ENCODE data around the gene PSD.

Gene PSD

GRCh38 chr10:102405108-102405571 is 13.4 kb downstream of the PSD start:
- H3K27ac ChIP-seq (ENCODE audit: poor library complexity, severe bottlenecking): no peak overlapping the region
- TF ChIP-seq CTCF (IDR thresholded peaks at IDR 0.05; ENCODE audit: poor library complexity, severe bottlenecking): no peak
- H3K9me3 ChIP-seq (ENCODE audit: severe bottlenecking): no peaks in the 10 kb centered on the region
- DNase-seq (ENCODE audit: low spot score) (no peak), ATAC-seq (ENCODE audit: low read depth) (no peak)
- peaks cover 20% of the 10 kb centered on the region for H3K27me3 ChIP-seq (ENCODE audit: insufficient read depth, poor library complexity, severe bottlenecking)
- H3K36me3 ChIP-seq (ENCODE audit: low read depth): peaks cover 9% of the 10 kb centered on the region; the same call in 1 of the 2 replicates
- H3K4me1 ChIP-seq (ENCODE audit: insufficient read depth, poor library complexity, severe bottlenecking): peaks cover 12% of the 10 kb centered on the region
- H3K4me3 ChIP-seq (ENCODE audit: severe bottlenecking): no peak overlapping the region

GRCh38 chr10:102404361-102405107 is 14.1 kb downstream of the PSD start:
- no peak for TF ChIP-seq CTCF (IDR thresholded peaks at IDR 0.05; ENCODE audit: poor library complexity, severe bottlenecking)
- Histone ChIP-seq H3K4me1 (ENCODE audit: insufficient read depth, poor library complexity, severe bottlenecking) (peaks cover 12% of the 10 kb centered on the region), H3K4me3 (ENCODE audit: severe bottlenecking) (no peak overlapping the region), H3K27me3 (ENCODE audit: insufficient read depth, poor library complexity, severe bottlenecking) (peaks cover 14% of the 10 kb centered on the region), H3K9me3 (ENCODE audit: severe bottlenecking) (no peaks in the 10 kb centered on the region), H3K36me3 (ENCODE audit: low read depth) (peaks cover 14% of the 10 kb centered on the region; the same call in 1 of the 2 replicates), H3K27ac (ENCODE audit: poor library complexity, severe bottlenecking) (no peak overlapping the region)
- ATAC-seq (ENCODE audit: low read depth): no peak
- no peak for DNase-seq (ENCODE audit: low spot score)

- no peak for TF ChIP-seq CTCF (IDR thresholded peaks at IDR 0.05; ENCODE audit: poor library complexity, severe bottlenecking)
- Histone ChIP-seq H3K9me3 (ENCODE audit: severe bottlenecking) (no peaks in the 10 kb centered on the region), H3K27ac (ENCODE audit: poor library complexity, severe bottlenecking) (no peak overlapping the region), H3K27me3 (ENCODE audit: insufficient read depth, poor library complexity, severe bottlenecking) (peaks cover 3% of the 10 kb centered on the region), H3K36me3 (ENCODE audit: low read depth) (peaks cover 15% of the 10 kb centered on the region), H3K4me1 (ENCODE audit: insufficient read depth, poor library complexity, severe bottlenecking) (peaks cover 12% of the 10 kb centered on the region), H3K4me3 (ENCODE audit: severe bottlenecking) (no peak overlapping the region)
- DNase-seq (ENCODE audit: low spot score): no peak
- ATAC-seq (ENCODE audit: low read depth): no peak
These were observed 15.5 kb downstream of the PSD start for GRCh38 chr10:102403115-102403514.

- H3K36me3 ChIP-seq (ENCODE audit: low read depth): peaks cover 21% of the 10 kb centered on the region
- H3K27me3 ChIP-seq (ENCODE audit: insufficient read depth, poor library complexity, severe bottlenecking): no peaks in the 10 kb centered on the region
- ATAC-seq (ENCODE audit: low read depth) (no peak), DNase-seq (ENCODE audit: low spot score) (no peak)
- H3K9me3 ChIP-seq (ENCODE audit: severe bottlenecking): no peaks in the 10 kb centered on the region
- H3K4me1 ChIP-seq (ENCODE audit: insufficient read depth, poor library complexity, severe bottlenecking): peaks cover 12% of the 10 kb centered on the region
- H3K27ac ChIP-seq (ENCODE audit: poor library complexity, severe bottlenecking): peak overlapping the region; percentile 53
- no peak for TF ChIP-seq CTCF (IDR thresholded peaks at IDR 0.05; ENCODE audit: poor library complexity, severe bottlenecking)
- H3K4me3 ChIP-seq (ENCODE audit: severe bottlenecking): no peak overlapping the region
These were observed 16.1 kb downstream of the PSD start for GRCh38 chr10:102402512-102402896.

All from RWPE2 (cell line).